GM12801 (cell line): ENCODE measurements around the gene CEP192.

Source experiments
- CTCF ChIP-seq: IDR thresholded peaks from one replicate; pipeline ENCODE4 v1.5.1; 2011; ENCODE audit warnings: control low read depth; ENCODE audit not compliant: insufficient read length; ENCODE audit errors: extremely low read depth

CEP192 gene

GRCh38 chr18:13005289-13005688, 14.1 kb downstream of the CEP192 start:
- TF ChIP-seq CTCF: no peak

GRCh38 chr18:13006531-13007247, 15.5 kb downstream of the CEP192 start:
- no peak for TF ChIP-seq CTCF

- TF ChIP-seq CTCF: no peak
These were observed 16.0 kb downstream of the CEP192 start for GRCh38 chr18:13007248-13007560.

GRCh38 chr18:13011719-13012118, 20.6 kb downstream of the CEP192 start:
- no peak for TF ChIP-seq CTCF

- no peak for TF ChIP-seq CTCF
These were observed 23.1 kb downstream of the CEP192 start for GRCh38 chr18:13014232-13014631.

- no peak for TF ChIP-seq CTCF
These were observed 23.7 kb downstream of the CEP192 start for GRCh38 chr18:13014818-13015217.

- no peak for TF ChIP-seq CTCF
These were observed 26.2 kb downstream of the CEP192 start for GRCh38 chr18:13017247-13017875.

- TF ChIP-seq CTCF: no peak
These were observed 27.2 kb downstream of the CEP192 start for GRCh38 chr18:13018374-13018773.
